Common myeloid progenitor, CD34-positive (primary cell): ENCODE results near the gene GCK.
A peak's percentile ranks its signal among the peaks of the same experiment; 100 is the strongest.

Experiments used
- CTCF ChIA-PET: fragments of 350-600 bp; sonication (Branson Sonifier 250); formaldehyde crosslinking; loops from one replicate; lab custom pipeline; 2021; ENCODE audit warnings: antibody characterized with exemption; lab: Charles Lee
- POLR2A ChIA-PET: fragments of 350-600 bp; sonication (Branson Sonifier 250); formaldehyde crosslinking; loops from one replicate; lab custom pipeline; 2021; ENCODE audit warnings: antibody characterized with exemption; lab: Charles Lee
- DNase-seq, 3 donors: peaks; one replicate each; pipeline versions ENCODE4 v3.0.0 to v3.0.0-alpha.2; 2013
- H3K27ac ChIP-seq, 2 experiments: 1 replicate in 1 of 2; 2 replicates in 1 of 2; pipeline ENCODE4 v1.7.0; 2013; ENCODE audit warnings: inconsistent platforms in 2 of 2, low read length in 2 of 2, mild to moderate bottlenecking in 2 of 2, low read depth in 1 of 2, moderate library complexity in 1 of 2; ENCODE audit not compliant: severe bottlenecking in 2 of 2, insufficient read depth in 1 of 2, poor library complexity in 1 of 2
- H3K27me3 ChIP-seq, 5 experiments: replicated peaks in 2 of 5; 1 replicate in 3 of 5; 2 replicates in 2 of 5; pipeline versions ENCODE4 v1.6.1 to v1.7.0; 2013; ENCODE audit warnings: low read length in 4 of 5, mild to moderate bottlenecking in 2 of 5, moderate library complexity in 2 of 5, inconsistent platforms in 1 of 5; ENCODE audit not compliant: insufficient read depth in 5 of 5, control insufficient read depth in 4 of 5
- H3K36me3 ChIP-seq, 4 experiments: 1 replicate in 2 of 4; 2 replicates in 2 of 4; pipeline versions ENCODE4 v1.6.1 to v1.7.0; 2013; ENCODE audit warnings: low read length in 3 of 4, control low read depth in 1 of 4, mild to moderate bottlenecking in 1 of 4; ENCODE audit not compliant: control insufficient read depth in 4 of 4, insufficient read depth in 4 of 4
- H3K4me1 ChIP-seq, 4 experiments: 1 replicate in 3 of 4; 2 replicates in 1 of 4; pipeline versions ENCODE4 v1.6.1 to v1.7.1; 2013; ENCODE audit warnings: low read length in 3 of 4, mild to moderate bottlenecking in 3 of 4, control low read depth in 1 of 4, inconsistent platforms in 1 of 4, moderate library complexity in 1 of 4; ENCODE audit not compliant: control insufficient read depth in 4 of 4, insufficient read depth in 4 of 4; ENCODE audit errors: control extremely low read depth in 1 of 4
- H3K4me3 ChIP-seq, 7 experiments: 1 replicate in 4 of 7; 2 replicates in 3 of 7; pipeline versions ENCODE4 v1.5.1 to v1.7.0; 2013; ENCODE audit warnings: mild to moderate bottlenecking in 7 of 7, low read length in 6 of 7, moderate library complexity in 6 of 7, inconsistent platforms in 2 of 7, low read depth in 2 of 7, control low read depth in 1 of 7; ENCODE audit not compliant: insufficient read depth in 4 of 7, control insufficient read depth in 1 of 7; ENCODE audit errors: extremely low read depth in 1 of 7
- H3K9me3 ChIP-seq, 5 experiments: 1 replicate in 4 of 5; 2 replicates in 1 of 5; pipeline versions ENCODE4 v1.6.1 to v1.7.1; 2013; ENCODE audit warnings: low read length in 4 of 5, mild to moderate bottlenecking in 2 of 5, inconsistent platforms in 1 of 5, low read depth in 1 of 5, moderate library complexity in 1 of 5; ENCODE audit not compliant: control insufficient read depth in 4 of 5, insufficient read depth in 2 of 5; ENCODE audit errors: control extremely low read depth in 1 of 5
- WGBS: methylation state at CpG from one replicate; pipeline ENCODE4 v1.1.5; 2013; ENCODE audit not compliant: insufficient coverage; 5-methylcytosine and 5-hydroxymethylcytosine counted together

GCK gene

GRCh38 chr7:44222776-44223261 is 33.6 kb upstream of the GCK start:
- Histone ChIP-seq H3K4me1 (no peaks in the 10 kb centered on the region), H3K27ac (no peak overlapping the region), H3K4me3 (no peak overlapping the region), H3K36me3 (no peaks in the 10 kb centered on the region), H3K9me3 (peaks cover 0 to 3% (median 0%) of the 10 kb centered on the region in 5 experiments), H3K27me3 (peaks cover 0 to 6% (median 0%) of the 10 kb centered on the region in 5 experiments)
- 98% methylated on average over 9 of the region's 11 CpGs for WGBS
- ChIA-PET POLR2A (no interaction called here), CTCF (interaction anchor here (1.0 to 1.3 kb wide), 4 partner anchors 8 to 255 kb away, joined by 3 read pairs; no protein-coding TSS in a partner anchor)
- no peak for DNase-seq

DNA sequence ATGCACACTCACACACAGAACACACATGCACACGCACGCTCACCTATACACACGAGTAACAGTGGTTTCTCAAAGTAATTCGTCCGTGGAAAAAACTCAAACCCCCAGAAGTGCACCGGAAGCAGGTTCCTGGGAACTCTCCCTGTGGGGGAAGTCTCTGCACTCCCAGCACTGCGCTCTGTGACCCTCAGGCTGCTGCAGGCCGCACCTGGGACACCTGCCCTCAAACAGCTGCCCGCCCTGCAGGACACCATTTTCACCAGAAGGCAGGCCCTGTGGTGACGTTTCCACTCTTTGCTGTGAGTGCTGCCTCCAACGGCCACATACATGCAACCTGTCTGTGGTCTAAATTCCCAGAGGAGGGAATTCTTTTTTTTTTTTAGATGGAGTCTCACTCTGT is 32.8 kb upstream of the GCK start:
- Histone ChIP-seq H3K4me3 (no peak overlapping the region), H3K27ac (no peak overlapping the region), H3K4me1 (no peaks in the 10 kb centered on the region), H3K9me3 (peaks cover 0 to 3% (median 0%) of the 10 kb centered on the region in 5 experiments), H3K27me3 (peaks cover 0 to 6% (median 0%) of the 10 kb centered on the region in 5 experiments), H3K36me3 (no peaks in the 10 kb centered on the region)
- POLR2A ChIA-PET, result no interaction called here
- no peak for DNase-seq
- CTCF ChIA-PET, result no interaction called here
- WGBS, result 86% methylated on average over 11 of the region's 11 CpGs

GRCh38 chr7:44221231-44221791 is 32.1 kb upstream of the GCK start:
- ChIA-PET CTCF (interaction anchor here (1.7 kb wide), 1 partner anchor 19 kb away, joined by 4 read pairs; no protein-coding TSS in a partner anchor), POLR2A (no interaction called here)
- no peak for DNase-seq
- 95% methylated on average over 22 of the region's 30 CpGs for WGBS
- Histone ChIP-seq H3K27ac (no peak overlapping the region), H3K4me3 (no peak overlapping the region), H3K9me3 (peaks cover 0 to 3% (median 0%) of the 10 kb centered on the region in 5 experiments), H3K27me3 (peaks cover 0 to 6% (median 0%) of the 10 kb centered on the region in 5 experiments), H3K36me3 (no peaks in the 10 kb centered on the region), H3K4me1 (no peaks in the 10 kb centered on the region)

- ChIA-PET POLR2A (no interaction called here), CTCF (interaction anchor here (1.3 to 1.7 kb wide), 2 partner anchors 10 to 18 kb away, joined by 4 read pairs; no protein-coding TSS in a partner anchor)
- Histone ChIP-seq H3K27me3 (peaks cover 0 to under 1% (median 0%) of the 10 kb centered on the region in 5 experiments), H3K4me1 (no peaks in the 10 kb centered on the region), H3K36me3 (no peaks in the 10 kb centered on the region), H3K9me3 (peaks cover 0 to 3% (median 0%) of the 10 kb centered on the region in 5 experiments), H3K4me3 (no peak overlapping the region), H3K27ac (no peak overlapping the region)
- peak in 1 of 3 donors; percentile 27 for DNase-seq
- WGBS, result 94% methylated on average over 17 of the region's 24 CpGs
Observed at GRCh38 chr7:44220358-44221112, 31.3 kb upstream of the GCK start.

DNA sequence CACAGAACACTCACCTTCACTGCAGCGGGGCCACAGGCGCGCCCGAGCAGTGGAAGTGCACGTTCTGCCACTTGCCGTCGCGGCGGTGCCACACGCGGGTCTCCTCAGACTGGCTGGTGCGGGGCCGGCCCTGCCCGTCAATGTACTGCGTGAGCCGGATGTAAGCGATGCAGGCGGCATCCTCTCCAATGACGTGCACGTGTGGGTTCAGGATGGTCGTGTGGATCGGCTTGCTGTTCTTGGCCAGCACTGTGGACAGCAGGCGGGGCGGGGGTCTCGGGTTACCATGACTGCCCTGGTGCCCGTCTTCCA is 30.8 kb upstream of the GCK start:
- WGBS, result 99% methylated on average over 24 of the region's 26 CpGs
- CTCF ChIA-PET, result interaction anchor here (1.3 to 1.4 kb wide), 2 partner anchors 9 to 344 kb away, joined by 3 to 4 read pairs; no protein-coding TSS in a partner anchor

DNA sequence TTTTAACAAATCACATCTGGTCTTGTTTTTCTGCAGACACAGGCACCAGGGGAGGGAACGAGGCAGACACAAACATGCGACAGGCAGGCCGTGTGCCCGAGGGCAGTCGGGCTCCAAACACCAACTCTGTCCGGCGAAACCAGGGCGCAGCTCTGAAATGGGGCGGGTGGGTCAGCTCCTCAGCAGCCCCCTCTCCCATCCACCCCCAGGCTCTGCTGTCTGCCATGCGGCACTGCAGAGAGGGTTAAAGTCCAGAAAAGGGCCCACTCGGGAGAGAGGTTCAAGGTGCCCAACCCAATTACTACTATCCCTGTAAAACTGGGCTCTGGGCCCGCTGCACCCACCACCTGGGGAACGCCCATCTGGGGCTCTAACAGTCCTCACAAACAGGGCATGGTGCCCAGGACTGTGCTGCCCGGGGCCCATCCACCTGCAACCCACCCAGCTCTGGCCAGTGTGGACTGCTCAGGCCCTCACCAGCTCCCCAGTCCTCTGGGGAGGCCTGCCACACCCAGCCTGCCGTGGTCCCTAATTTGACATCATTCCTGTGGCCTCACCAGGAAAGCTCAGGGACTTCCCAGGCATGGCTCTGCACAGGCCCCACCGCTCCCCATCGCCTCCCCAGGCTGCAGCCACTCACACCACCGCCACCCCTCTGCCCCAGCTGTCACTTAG is 30.3 kb upstream of the GCK start:
- Histone ChIP-seq H3K4me1 (no peaks in the 10 kb centered on the region), H3K9me3 (peaks cover 0 to 3% (median 0%) of the 10 kb centered on the region in 5 experiments), H3K36me3 (peaks cover 0 to 3% (median 0%) of the 10 kb centered on the region in 4 experiments), H3K27ac (no peak overlapping the region), H3K27me3 (no peaks in the 10 kb centered on the region), H3K4me3 (no peak overlapping the region)
- no peak for DNase-seq
- 97% methylated on average over 15 of the region's 18 CpGs for WGBS
- ChIA-PET CTCF (interaction anchor here (1.3 to 3.8 kb wide), 5 partner anchors 9 to 345 kb away, joined by 3 to 12 read pairs (median 6); partner anchors contain the start of gene YKT6), POLR2A (no interaction called here)

More for the DNA sequence above, 30.8 kb upstream of the GCK start:
- no peaks in the 10 kb centered on the region for H3K4me1 ChIP-seq
- H3K9me3 ChIP-seq, result peaks cover 0 to 3% (median 0%) of the 10 kb centered on the region in 5 experiments
- no peak overlapping the region for H3K27ac ChIP-seq
- no peaks in the 10 kb centered on the region for H3K36me3 ChIP-seq
- no peak overlapping the region for H3K4me3 ChIP-seq
- no peak for DNase-seq
- POLR2A ChIA-PET, result no interaction called here
- H3K27me3 ChIP-seq, result no peaks in the 10 kb centered on the region
